HepG2 (cell line): ENCODE data around the gene ELP5. TPM values are rescaled to one million over a fixed set of nuclear protein-coding genes. Genes with fewer than 3 reads are reported as not detected.

ENCODE experiments used
- ATF7-NPFF ChIP-seq: sonication (generic); formaldehyde crosslinking; IDR thresholded peaks from 2 replicates; pipeline ENCODE4 v1.8.1; 2023; ENCODE audit warnings: mild to moderate bottlenecking, low read depth, missing genetic modification reagents, moderate library complexity
- BCLAF1 ChIP-seq: fragments of 450-650 bp; IDR thresholded peaks from 2 replicates; pipeline ENCODE4 v1.6.1; 2017; ENCODE audit warnings: mild to moderate bottlenecking
- CREB3 ChIP-seq: sonication (generic); formaldehyde crosslinking; IDR thresholded peaks from 2 replicates; pipeline ENCODE4 v1.5.0; 2020; ENCODE audit warnings: missing genetic modification reagents
- ELF1 ChIP-seq: sonication (generic); formaldehyde crosslinking; IDR thresholded peaks from 2 replicates; pipeline ENCODE4 v1.4.0; 2020; ENCODE audit warnings: missing genetic modification reagents
- ERF ChIP-seq: IDR thresholded peaks from 2 replicates; pipeline ENCODE4 v1.6.1; 2018; ENCODE audit warnings: missing biosample characterization, missing genetic modification reagents
- FOXA1 ChIP-seq, 2 experiments: fragments of 450-650 bp in 1 of 2; sonication (generic) in 1 of 2; formaldehyde crosslinking in 1 of 2; IDR thresholded peaks; 2 replicates each; pipeline versions ENCODE4 v1.4.0 to v1.6.1; 2016 to 2020; ENCODE audit warnings: missing genetic modification reagents in 1 of 2
- HNRNPH1 ChIP-seq: fragments of 200-400 bp; formaldehyde crosslinking; optimal IDR thresholded peaks from 2 replicates; pipeline ENCODE3; 2017; ENCODE audit warnings: mild to moderate bottlenecking, low read depth, low read length
- KLF13 ChIP-seq: sonication (generic); formaldehyde crosslinking; IDR thresholded peaks from 2 replicates; pipeline ENCODE4 v1.4.0; 2020; ENCODE audit warnings: mild to moderate bottlenecking, missing genetic modification reagents
- MAFK ChIP-seq, 2 experiments: IDR thresholded peaks in 1 of 2; conservative IDR thresholded peaks in 1 of 2; 2 replicates each; pipeline ENCODE4 v1.6.1; 2011; ENCODE audit warnings: improper control_type of control experiment in 2 of 2, low read length in 2 of 2
- MED1 ChIP-seq: sonication (generic); formaldehyde crosslinking; IDR thresholded peaks from 2 replicates; pipeline ENCODE4 v1.4.0; 2020; ENCODE audit warnings: missing genetic modification reagents
- NRL ChIP-seq: sonication (generic); formaldehyde crosslinking; IDR thresholded peaks from 2 replicates; pipeline ENCODE4 v1.5.0; 2020; ENCODE audit warnings: missing genetic modification reagents, mild to moderate bottlenecking, moderate library complexity, borderline replicate concordance
- SAFB2 ChIP-seq: sonication (generic); formaldehyde crosslinking; IDR thresholded peaks from 2 replicates; pipeline ENCODE4 v1.5.1; 2020; ENCODE audit warnings: missing genetic modification reagents, low read depth, mild to moderate bottlenecking, borderline replicate concordance
- SKIL ChIP-seq: sonication (generic); formaldehyde crosslinking; IDR thresholded peaks from 2 replicates; pipeline ENCODE4 v1.8.0; 2022; ENCODE audit warnings: missing genetic modification reagents, mild to moderate bottlenecking, moderate library complexity, borderline replicate concordance
- SNAI1 ChIP-seq: sonication (generic); formaldehyde crosslinking; IDR thresholded peaks from 2 replicates; pipeline ENCODE4 v1.5.0; 2020; ENCODE audit warnings: mild to moderate bottlenecking, missing genetic modification reagents, borderline replicate concordance
- ZFP36 ChIP-seq: fragments of 150-350 bp; IDR thresholded peaks from 2 replicates; pipeline ENCODE4 v1.6.1; 2018; ENCODE audit warnings: borderline replicate concordance, low read length, low read depth; ENCODE audit not compliant: partially characterized antibody
- ZFYVE20 ChIP-seq: sonication (generic); formaldehyde crosslinking; IDR thresholded peaks from 2 replicates; pipeline ENCODE4 v1.8.0; 2023; ENCODE audit warnings: low read depth, mild to moderate bottlenecking, moderate library complexity, missing genetic modification reagents, borderline replicate concordance
- ZNF136 ChIP-seq: sonication (generic); formaldehyde crosslinking; IDR thresholded peaks from 2 replicates; pipeline ENCODE4 v1.8.1; 2022; ENCODE audit warnings: low read depth, mild to moderate bottlenecking, moderate library complexity, missing genetic modification reagents
- ZNF20 ChIP-seq: sonication (generic); formaldehyde crosslinking; IDR thresholded peaks from 2 replicates; pipeline ENCODE4 v1.4.0; 2020; ENCODE audit warnings: mild to moderate bottlenecking, moderate library complexity, missing genetic modification reagents
- ZNF251 ChIP-seq: sonication (generic); formaldehyde crosslinking; IDR thresholded peaks from 2 replicates; pipeline ENCODE4 v1.9.0; 2021; ENCODE audit warnings: mild to moderate bottlenecking, missing genetic modification reagents
- ZNF292 ChIP-seq: sonication (generic); formaldehyde crosslinking; IDR thresholded peaks from 2 replicates; pipeline ENCODE4 v1.8.1; 2022; ENCODE audit warnings: mild to moderate bottlenecking, low read depth, missing genetic modification reagents, borderline replicate concordance
- ZNF33A ChIP-seq: sonication (generic); formaldehyde crosslinking; IDR thresholded peaks from 2 replicates; pipeline ENCODE4 v1.5.1; 2020; ENCODE audit warnings: missing genetic modification reagents, mild to moderate bottlenecking, moderate library complexity, borderline replicate concordance
- ZNF460 ChIP-seq: sonication (generic); formaldehyde crosslinking; IDR thresholded peaks from 2 replicates; pipeline ENCODE4 v1.5.1; 2020; ENCODE audit warnings: missing genetic modification reagents, mild to moderate bottlenecking, borderline replicate concordance
- ZNF720 ChIP-seq: sonication (generic); formaldehyde crosslinking; IDR thresholded peaks from 2 replicates; pipeline ENCODE4 v1.4.0; 2020; ENCODE audit warnings: missing genetic modification reagents
- ZNF75D ChIP-seq: sonication (generic); formaldehyde crosslinking; IDR thresholded peaks from 2 replicates; pipeline ENCODE4 v1.8.1; 2023; ENCODE audit warnings: missing genetic modification reagents, mild to moderate bottlenecking, borderline replicate concordance
- polyA plus RNA-seq, 8 experiments: library from polyadenylated mRNA; depleted of rRNA in 3 of 8; stranded (reverse) in 7 of 8; unstranded in 1 of 8; fragments of >200 nt; fragmentation: Illumina TruSeq in 4 of 8; extraction: Trizol in 4 of 8; gene quantifications; 2 replicates each; pipeline versions ENCODE4 v1.2.1 to v1.2.3, GENCODE V29; 2011 to 2016; ENCODE audit warnings: low read depth in 4 of 8, missing spikeins in 1 of 8, mixed read lengths in 1 of 8; ENCODE audit not compliant: insufficient read depth in 1 of 8
- total RNA-seq, 5 experiments: library from RNA; depleted of rRNA; stranded (reverse); fragments of >200 nt; fragmentation: Illumina TruSeq; extraction: Trizol; gene quantifications; 2 replicates each; pipeline ENCODE4 v1.2.3, GENCODE V29; 2016; ENCODE audit warnings: low read depth in 1 of 5

ELP5 gene
- total and polyA plus RNA-seq, 2 of the 13 experiments (the other 11 are each of a cell fraction or from before 2014, with no cell fraction given): 67.6 to 69.8 TPM

GRCh38 chr17:7306911-7307685 lies 55.1 kb downstream of the ELP5 start, which contains the start of gene EIF5A (continued):
- TF ChIP-seq SKIL: no peak
- no peak for TF ChIP-seq HNRNPH1
- 0 out of 2 replicates have a peak, but pooled peaks have one; percentile 54 for TF ChIP-seq ZNF20 (CRISPR knock-in tag)
- TF ChIP-seq BCLAF1: no peak
- TF ChIP-seq ZNF720: no peak
- no peak for TF ChIP-seq MAFK (conservative IDR thresholded peaks at IDR 0.05 in 1 of 2, IDR thresholded peaks at IDR 0.05 in 1 of 2; ENCODE audit: low read length in 2 of 2)
- TF ChIP-seq ZFP36: no peak
- no peak for TF ChIP-seq ZNF75D (CRISPR knock-in tag)
- TF ChIP-seq SNAI1 (CRISPR knock-in tag): no peak
- no peak for TF ChIP-seq NRL
- no peak for TF ChIP-seq KLF13
- TF ChIP-seq ATF7-NPFF (CRISPR knock-in tag): no peak; the same call in 1 of the 2 replicates
- TF ChIP-seq CREB3 (CRISPR knock-in tag): no peak
- no peak for TF ChIP-seq ZNF460 (CRISPR knock-in tag)
- no peak for TF ChIP-seq ZFYVE20 (CRISPR knock-in tag)
- no peak for TF ChIP-seq ZNF292 (CRISPR knock-in tag)
- no peak for TF ChIP-seq FOXA1 (IDR thresholded peaks at IDR 0.05)
- TF ChIP-seq FOXA1 (CRISPR knock-in tag; IDR thresholded peaks at IDR 0.05): 0 out of 2 replicates have a peak, but pooled peaks have one; percentile 7
- no peak; the same call in 1 of the 2 replicates for TF ChIP-seq SAFB2 (CRISPR knock-in tag)
- no peak for TF ChIP-seq ZNF33A (CRISPR knock-in tag)
- TF ChIP-seq ZNF136: 0 out of 2 replicates have a peak, but pooled peaks have one; percentile 57
- no peak; the same call in 1 of the 2 replicates for TF ChIP-seq ELF1 (CRISPR knock-in tag)
- TF ChIP-seq ZNF251 (CRISPR knock-in tag): no peak
- TF ChIP-seq ERF (CRISPR knock-in tag): no peak
- no peak; the same call in 1 of the 2 replicates for TF ChIP-seq MED1 (CRISPR knock-in tag)
